Fibroblast of the aortic adventitia (primary cell): ENCODE data around the gene TRPM3. TPM values are rescaled to one million over a fixed set of nuclear protein-coding genes. Genes with fewer than 3 reads are reported as not detected.
A peak's percentile ranks its signal among the peaks of the same experiment; 100 is the strongest.

Experiments
- DNase-seq: peaks from one replicate; pipeline ENCODE4 v3.0.0-alpha.2; 2010; ENCODE audit warnings: low read depth
- H3K4me3 ChIP-seq: 2 replicates; pipeline ENCODE4 v1.5.1; 2011; ENCODE audit warnings: low read depth, mild to moderate bottlenecking, control low read depth, low read length, moderate library complexity
- total RNA-seq: library from RNA; depleted of rRNA; stranded (reverse); fragments of >200 nt; gene quantifications from 2 replicates; pipeline ENCODE4 v1.2.3, GENCODE V29; 2012; ENCODE audit warnings: low replicate concordance
- TF ChIP-seq, protein P1 (sequence below): IDR thresholded peaks from 2 replicates; pipeline ENCODE4 v1.5.1; 2011; ENCODE audit warnings: mild to moderate bottlenecking, low read length, control low read depth, inconsistent platforms; ENCODE audit not compliant: insufficient read depth

Gene TRPM3
- total RNA-seq, 1 donor, result 8.8 TPM

DNA sequence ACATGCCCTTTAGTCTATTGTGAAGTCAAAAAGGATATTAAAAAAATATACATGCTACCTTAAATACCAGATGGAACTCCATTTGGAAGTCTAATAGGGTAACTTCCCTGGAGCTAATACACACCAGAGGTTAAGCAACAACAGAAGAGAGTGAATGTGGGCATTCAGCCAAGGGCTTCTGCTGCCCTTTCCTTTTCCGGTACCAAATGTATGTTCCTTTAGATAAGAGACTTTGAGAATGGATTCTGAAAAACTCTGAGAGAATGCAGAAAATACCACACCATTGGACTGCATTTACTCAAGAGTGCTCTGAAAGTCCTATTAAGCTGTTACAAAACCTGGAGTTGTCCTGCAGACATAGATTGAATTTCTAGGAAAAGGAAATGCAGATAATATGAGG is 23.8 kb upstream of the TRPM3 start:
- H3K4me3 ChIP-seq, result no peak overlapping the region
- DNase-seq, result peak; percentile 32
- TF ChIP-seq, protein P1, sequence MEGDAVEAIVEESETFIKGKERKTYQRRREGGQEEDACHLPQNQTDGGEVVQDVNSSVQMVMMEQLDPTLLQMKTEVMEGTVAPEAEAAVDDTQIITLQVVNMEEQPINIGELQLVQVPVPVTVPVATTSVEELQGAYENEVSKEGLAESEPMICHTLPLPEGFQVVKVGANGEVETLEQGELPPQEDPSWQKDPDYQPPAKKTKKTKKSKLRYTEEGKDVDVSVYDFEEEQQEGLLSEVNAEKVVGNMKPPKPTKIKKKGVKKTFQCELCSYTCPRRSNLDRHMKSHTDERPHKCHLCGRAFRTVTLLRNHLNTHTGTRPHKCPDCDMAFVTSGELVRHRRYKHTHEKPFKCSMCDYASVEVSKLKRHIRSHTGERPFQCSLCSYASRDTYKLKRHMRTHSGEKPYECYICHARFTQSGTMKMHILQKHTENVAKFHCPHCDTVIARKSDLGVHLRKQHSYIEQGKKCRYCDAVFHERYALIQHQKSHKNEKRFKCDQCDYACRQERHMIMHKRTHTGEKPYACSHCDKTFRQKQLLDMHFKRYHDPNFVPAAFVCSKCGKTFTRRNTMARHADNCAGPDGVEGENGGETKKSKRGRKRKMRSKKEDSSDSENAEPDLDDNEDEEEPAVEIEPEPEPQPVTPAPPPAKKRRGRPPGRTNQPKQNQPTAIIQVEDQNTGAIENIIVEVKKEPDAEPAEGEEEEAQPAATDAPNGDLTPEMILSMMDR, result no peak

DNA sequence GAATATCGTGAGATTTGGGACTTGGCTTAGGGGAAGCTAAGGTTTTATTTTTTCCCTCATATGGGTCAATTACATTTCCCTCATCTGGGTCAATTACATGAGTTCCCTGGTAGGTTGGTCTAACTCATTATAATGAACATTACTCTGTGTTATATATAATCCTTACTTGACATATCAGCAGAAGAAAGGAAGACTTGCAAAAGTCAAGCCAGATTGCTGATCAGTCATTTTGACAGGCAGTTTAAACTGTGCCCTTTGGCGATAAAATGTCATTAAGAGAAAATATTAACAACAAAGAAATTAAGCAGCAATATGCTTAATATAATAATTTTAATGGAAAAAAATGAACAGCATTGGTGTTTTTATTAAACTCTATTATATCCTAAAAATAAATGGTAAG is 23.1 kb upstream of the TRPM3 start:
- TF ChIP-seq, protein P1, result no peak
- H3K4me3 ChIP-seq, result no peak overlapping the region

DNA sequence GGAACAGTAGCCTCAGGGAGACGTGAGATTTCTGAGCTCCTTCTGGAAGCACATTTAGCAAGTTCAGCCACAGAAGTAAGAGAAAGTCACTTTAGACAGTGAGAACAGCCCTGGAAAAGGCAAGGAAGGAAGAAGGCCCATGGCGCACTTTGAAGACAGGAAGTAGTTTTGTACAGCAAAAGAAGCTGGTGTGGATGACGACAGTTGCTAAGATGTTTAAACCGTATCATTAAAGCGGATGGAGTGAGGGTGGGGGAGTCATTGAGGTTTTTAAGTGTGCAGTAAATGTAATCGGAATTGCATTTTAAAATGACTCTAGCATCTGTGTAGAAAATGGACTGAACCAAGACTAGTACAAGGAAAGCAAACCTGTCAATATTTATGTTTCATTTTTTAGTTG is 15.3 kb upstream of the TRPM3 start:
- TF ChIP-seq, protein P1, result no peak
- H3K4me3 ChIP-seq, result no peak overlapping the region

More for the DNA sequence above, 23.1 kb upstream of the TRPM3 start:
- no peak for DNase-seq

DNA sequence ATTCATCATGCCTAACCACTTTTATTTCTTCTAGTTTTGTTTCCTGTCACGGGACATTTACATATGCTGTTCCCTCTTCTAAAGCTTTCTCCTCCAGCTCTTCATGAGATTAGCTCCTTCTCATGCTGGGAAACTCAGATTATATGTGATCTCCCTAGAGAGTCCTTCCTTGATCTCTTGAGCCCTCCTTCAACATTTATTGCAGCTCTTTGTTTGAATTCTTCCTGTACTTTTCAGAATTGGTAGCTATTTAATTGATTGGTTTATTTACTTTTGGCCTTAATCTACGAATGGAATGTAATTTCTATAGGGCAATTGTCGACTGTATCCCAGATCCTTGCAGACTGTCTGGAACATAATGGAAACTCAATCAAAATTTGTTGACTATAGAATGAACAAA is 9.7 kb upstream of the TRPM3 start:
- no peak overlapping the region for H3K4me3 ChIP-seq
- no peak for DNase-seq
- TF ChIP-seq, protein P1, result no peak

More for the DNA sequence above, 15.3 kb upstream of the TRPM3 start:
- DNase-seq, result no peak

DNA sequence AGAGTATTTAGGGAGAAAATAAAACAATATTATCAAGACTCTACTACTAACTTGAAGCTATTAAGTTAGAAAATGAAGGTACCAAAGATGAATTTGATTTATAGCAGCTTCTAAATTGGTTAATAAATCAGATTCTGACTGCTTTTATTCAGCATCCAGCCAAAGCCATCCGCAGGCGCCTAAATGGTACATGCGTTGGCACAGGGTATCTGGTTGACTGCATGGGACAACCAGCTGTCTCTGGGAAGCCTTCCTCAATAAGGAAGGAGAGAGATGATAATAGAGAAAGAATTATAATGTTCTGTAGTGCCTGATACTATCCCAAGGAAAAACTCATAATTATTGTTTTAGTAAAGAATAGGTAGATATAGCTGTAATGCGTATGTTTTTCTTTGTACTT is 9.1 kb upstream of the TRPM3 start:
- no peak for DNase-seq
- TF ChIP-seq, protein P1, result no peak
- no peak overlapping the region for H3K4me3 ChIP-seq

DNA sequence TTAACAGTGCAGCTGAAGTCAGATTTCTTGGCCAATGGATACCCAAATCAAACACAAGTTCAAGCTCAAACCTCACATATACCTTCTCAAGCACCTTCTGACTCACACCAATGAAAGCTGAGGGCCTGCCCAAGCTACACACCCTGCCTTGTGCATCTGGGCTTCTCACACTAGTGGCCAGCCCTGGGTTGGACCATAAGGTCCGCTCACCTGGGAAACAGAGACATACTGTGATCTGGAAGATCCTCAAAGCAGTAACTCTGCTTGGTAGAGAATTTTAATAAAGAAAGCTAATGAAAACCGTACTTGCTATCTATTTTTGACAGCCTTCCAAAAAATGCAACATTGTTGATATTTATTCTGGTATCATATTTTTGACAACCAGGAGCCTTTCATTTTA is 7.4 kb upstream of the TRPM3 start:
- TF ChIP-seq, protein P1, result no peak
- H3K4me3 ChIP-seq, result no peak overlapping the region
- no peak for DNase-seq

DNA sequence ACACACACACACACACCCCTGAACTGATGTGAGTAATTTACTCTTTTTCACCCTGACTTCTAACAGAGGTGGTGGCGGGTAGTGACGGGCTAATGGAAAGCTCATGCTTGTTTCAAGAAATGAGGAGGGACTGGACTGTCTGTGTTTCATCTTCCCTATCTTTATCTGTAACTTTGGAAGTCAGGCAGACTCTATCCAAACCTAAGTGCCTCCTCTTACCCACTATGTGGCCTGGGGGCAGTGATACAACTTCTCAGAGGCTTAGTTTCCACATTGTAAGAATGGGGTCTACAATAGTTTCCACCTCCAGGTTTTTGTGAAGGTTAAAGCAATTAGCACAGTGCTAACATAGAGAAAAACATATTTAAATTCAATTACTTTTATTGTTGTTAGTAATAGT is 5.9 kb upstream of the TRPM3 start:
- DNase-seq, result no peak
- TF ChIP-seq, protein P1, result no peak
- H3K4me3 ChIP-seq, result no peak overlapping the region
